ENCODE measurements around the gene GABBR2.

Gene GABBR2

DNA sequence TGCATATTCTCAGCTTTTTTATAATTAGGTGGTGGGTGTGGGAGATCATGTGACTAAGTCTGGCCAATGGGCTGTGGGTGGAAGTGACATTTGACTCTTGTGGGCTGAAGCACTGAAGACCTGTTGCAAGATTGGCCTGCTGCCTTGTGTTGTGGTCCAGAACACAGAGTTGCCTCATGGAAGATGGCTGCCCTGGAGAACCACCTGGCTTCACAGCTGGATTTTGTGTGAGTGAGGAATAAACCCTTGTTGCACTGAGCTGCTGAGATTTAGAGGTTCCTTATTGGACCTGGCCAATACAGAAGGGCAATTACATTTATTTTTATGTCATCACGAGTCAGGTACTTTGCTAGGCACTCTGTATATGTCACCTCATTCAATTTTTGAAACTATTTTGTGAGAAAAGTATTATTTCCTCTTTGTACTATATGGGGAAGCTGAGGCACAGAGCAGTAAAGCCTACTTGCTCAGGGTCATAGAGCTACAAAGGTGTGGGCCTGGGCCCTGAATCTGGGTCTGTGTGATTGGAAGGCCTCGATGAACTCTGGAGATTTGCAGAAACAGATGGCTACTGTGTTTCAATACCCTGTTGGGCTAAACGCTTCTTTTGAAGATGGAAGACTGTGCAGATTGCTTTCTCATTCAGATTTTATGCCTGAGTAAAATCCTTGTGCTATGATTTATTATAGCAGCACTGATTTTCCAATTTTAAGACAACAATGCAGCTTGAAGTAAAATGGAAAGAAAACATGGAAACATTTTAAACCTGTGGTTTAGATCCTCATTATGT, 382.1 kb downstream of the GABBR2 start:
- H3K27me3 ChIP-seq (ENCODE audit: control insufficient read depth, insufficient read depth, low read length), result no peaks in the 10 kb centered on the region
- no CpG with 5 or more reads among the region's 3 CpGs for WGBS (ENCODE audit: insufficient coverage, insufficient read length)
- no peak for DNase-seq (ENCODE audit: low read depth, low spot score)

DNA sequence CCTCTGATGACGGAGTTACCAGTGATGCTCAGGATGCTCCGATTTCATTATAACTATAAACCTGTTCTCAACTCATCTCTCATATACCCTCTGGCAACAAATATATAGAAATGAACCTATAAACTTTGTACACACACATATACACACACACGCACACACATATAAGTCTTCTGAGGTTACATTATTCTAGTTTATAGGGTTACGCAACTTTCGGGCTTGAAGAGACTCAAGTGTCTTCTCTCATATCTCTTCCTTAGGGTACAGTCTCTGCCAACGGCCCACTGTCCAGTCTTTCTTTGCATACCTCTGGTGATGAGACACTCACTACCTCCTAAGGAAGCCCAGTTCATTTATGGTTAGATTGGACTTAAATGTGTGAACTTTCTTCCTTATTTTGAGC, 383.9 kb downstream of the GABBR2 start:
- H3K4me3 ChIP-seq (ENCODE audit: low read length), result no peak overlapping the region
- no peaks in the 10 kb centered on the region for H3K4me1 ChIP-seq (ENCODE audit: control insufficient read depth, insufficient read depth, low read length)
- no peak overlapping the region for H3K27ac ChIP-seq (ENCODE audit: low read length)
- H3K36me3 ChIP-seq (ENCODE audit: control insufficient read depth, insufficient read depth, low read length), result no peaks in the 10 kb centered on the region
- WGBS (ENCODE audit: insufficient coverage, insufficient read length), result no CpG with 5 or more reads among the region's 6 CpGs
- DNase-seq (ENCODE audit: low read depth, low spot score), result no peak
- no peaks in the 10 kb centered on the region for H3K9me3 ChIP-seq (ENCODE audit: control insufficient read depth, insufficient read depth, low read length)
- H3K27me3 ChIP-seq (ENCODE audit: control insufficient read depth, insufficient read depth, low read length), result no peaks in the 10 kb centered on the region

More for the DNA sequence above, 382.1 kb downstream of the GABBR2 start:
- Histone ChIP-seq H3K9me3 (ENCODE audit: control insufficient read depth, insufficient read depth, low read length) (no peaks in the 10 kb centered on the region), H3K36me3 (ENCODE audit: control insufficient read depth, insufficient read depth, low read length) (no peaks in the 10 kb centered on the region), H3K27ac (ENCODE audit: low read length) (no peak overlapping the region), H3K4me3 (ENCODE audit: low read length) (no peak overlapping the region), H3K4me1 (ENCODE audit: control insufficient read depth, insufficient read depth, low read length) (no peaks in the 10 kb centered on the region)

DNA sequence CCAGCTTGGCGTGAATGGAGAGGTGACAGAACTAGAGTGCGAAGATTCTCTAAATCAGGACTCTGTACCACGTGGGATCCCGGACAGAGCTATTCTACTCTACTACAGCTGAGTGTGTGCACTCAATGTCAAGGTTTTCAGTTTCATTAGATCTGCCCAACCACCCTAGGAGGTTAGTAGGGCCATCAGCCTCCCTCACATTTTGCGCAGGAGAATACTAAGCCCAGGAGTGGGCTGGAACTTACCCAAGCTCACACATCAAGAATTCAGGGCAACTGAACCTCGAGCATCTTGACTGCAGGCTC, 385.0 kb downstream of the GABBR2 start:
- H3K36me3 ChIP-seq (ENCODE audit: control insufficient read depth, insufficient read depth, low read length), result no peaks in the 10 kb centered on the region
- no peaks in the 10 kb centered on the region for H3K4me1 ChIP-seq (ENCODE audit: control insufficient read depth, insufficient read depth, low read length)
- no peak for DNase-seq (ENCODE audit: low read depth, low spot score)
- H3K4me3 ChIP-seq (ENCODE audit: low read length), result no peak overlapping the region
- no peaks in the 10 kb centered on the region for H3K27me3 ChIP-seq (ENCODE audit: control insufficient read depth, insufficient read depth, low read length)
- no peak overlapping the region for H3K27ac ChIP-seq (ENCODE audit: low read length)
- WGBS (ENCODE audit: insufficient coverage, insufficient read length), result no CpG with 5 or more reads among the region's 6 CpGs
- H3K9me3 ChIP-seq (ENCODE audit: control insufficient read depth, insufficient read depth, low read length), result no peaks in the 10 kb centered on the region

DNA sequence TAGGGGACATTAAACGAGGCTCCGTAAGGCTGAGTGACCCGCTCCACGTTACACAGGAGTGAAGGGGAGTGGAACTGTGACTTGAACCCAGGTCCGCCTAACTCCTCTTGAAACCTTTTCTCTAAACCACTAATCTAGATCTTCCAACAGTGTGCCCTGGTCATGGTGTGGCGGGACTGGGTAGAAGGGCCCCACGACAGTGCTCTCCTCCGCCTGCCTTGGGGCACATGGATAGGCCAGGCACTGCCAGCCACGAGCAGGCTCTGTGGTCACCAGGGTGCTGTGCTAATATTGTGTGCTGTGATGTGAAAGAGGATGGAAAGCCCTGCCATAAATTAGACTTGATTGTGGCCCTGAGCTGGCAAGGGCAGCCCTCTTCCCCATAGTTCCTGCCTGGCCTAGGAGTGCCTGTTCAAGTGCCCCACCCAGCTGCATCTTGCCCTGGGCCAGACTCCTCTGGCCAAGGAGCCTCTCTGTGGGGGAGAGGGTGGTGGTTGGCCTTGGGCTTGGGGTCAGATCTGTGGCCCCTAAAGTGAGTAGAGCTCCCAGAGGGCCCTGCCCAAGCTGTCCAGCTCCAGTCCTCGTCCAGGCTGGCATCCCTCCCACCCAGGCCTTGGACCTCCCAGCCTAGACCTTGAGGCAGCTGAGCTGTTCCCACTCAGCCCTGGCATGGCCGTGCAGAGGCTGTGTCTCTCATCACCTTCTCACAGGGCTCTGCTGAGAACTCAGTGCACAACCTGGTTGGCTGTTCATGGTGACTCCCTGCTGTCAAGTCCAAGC, 385.5 kb downstream of the GABBR2 start:
- Histone ChIP-seq H3K4me3 (ENCODE audit: low read length) (no peak overlapping the region), H3K27ac (ENCODE audit: low read length) (no peak overlapping the region), H3K9me3 (ENCODE audit: control insufficient read depth, insufficient read depth, low read length) (no peaks in the 10 kb centered on the region), H3K4me1 (ENCODE audit: control insufficient read depth, insufficient read depth, low read length) (no peaks in the 10 kb centered on the region), H3K36me3 (ENCODE audit: control insufficient read depth, insufficient read depth, low read length) (no peaks in the 10 kb centered on the region), H3K27me3 (ENCODE audit: control insufficient read depth, insufficient read depth, low read length) (no peaks in the 10 kb centered on the region)
- WGBS (ENCODE audit: insufficient coverage, insufficient read length), result no CpG with 5 or more reads among the region's 11 CpGs
- DNase-seq (ENCODE audit: low read depth, low spot score), result no peak

DNA sequence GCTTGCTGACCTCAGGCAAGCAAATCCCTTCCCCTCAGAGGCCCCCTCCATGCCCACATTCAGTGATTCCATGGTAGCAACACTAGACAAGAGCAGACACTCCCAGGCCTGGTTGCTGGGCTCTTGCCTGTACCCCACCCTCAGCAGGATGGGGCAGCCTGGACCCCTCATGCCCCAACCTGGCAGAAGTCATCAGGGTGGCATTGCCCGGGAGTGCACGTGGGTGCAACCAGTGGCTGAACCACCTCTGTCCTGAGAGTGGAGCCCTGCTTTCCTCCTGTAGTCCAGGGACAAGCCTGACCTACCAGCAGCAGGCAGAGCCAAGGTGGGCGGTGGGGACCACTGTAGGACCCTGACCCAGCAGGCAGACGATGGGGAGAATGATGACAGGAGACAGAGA, 387.5 kb downstream of the GABBR2 start:
- no peak overlapping the region for H3K27ac ChIP-seq (ENCODE audit: low read length)
- no peaks in the 10 kb centered on the region for H3K9me3 ChIP-seq (ENCODE audit: control insufficient read depth, insufficient read depth, low read length)
- H3K4me1 ChIP-seq (ENCODE audit: control insufficient read depth, insufficient read depth, low read length), result no peaks in the 10 kb centered on the region
- no peak for DNase-seq (ENCODE audit: low read depth, low spot score)
- no peak overlapping the region for H3K4me3 ChIP-seq (ENCODE audit: low read length)
- WGBS (ENCODE audit: insufficient coverage, insufficient read length), result no CpG with 5 or more reads among the region's 4 CpGs
- no peaks in the 10 kb centered on the region for H3K27me3 ChIP-seq (ENCODE audit: control insufficient read depth, insufficient read depth, low read length)
- no peaks in the 10 kb centered on the region for H3K36me3 ChIP-seq (ENCODE audit: control insufficient read depth, insufficient read depth, low read length)

DNA sequence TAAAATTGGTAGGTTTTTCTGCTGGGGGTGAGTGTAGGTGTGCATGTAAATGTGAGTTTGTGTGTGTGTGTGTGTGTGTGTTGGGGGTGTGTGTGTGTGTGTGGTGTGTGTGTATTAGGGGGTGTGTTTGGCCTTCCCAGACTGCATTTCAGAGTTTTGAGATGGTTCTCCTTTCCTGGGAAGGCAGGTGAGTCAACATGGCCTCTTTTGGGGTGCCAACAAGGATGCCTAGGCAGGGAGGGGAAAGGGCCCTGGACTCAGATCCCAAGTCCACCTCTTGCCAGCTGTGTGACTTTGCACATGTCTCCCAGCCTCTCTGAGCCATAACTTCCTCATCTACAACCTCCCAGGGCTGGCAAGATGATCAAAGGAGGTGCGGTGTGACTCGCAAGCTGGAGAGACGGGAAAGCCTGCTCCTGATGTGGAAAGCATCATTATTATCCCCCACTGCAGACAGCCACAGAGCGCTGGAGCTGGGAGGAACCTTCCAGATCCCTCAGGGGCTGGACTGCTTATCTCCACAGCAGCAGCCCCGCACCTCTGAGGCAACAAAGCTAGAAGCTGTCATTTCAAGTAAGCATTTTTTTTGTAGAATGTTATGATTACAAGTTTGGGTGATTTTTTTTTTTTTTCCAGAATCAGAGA, 389.8 kb downstream of the GABBR2 start:
- no peaks in the 10 kb centered on the region for H3K9me3 ChIP-seq (ENCODE audit: control insufficient read depth, insufficient read depth, low read length)
- H3K4me3 ChIP-seq (ENCODE audit: low read length), result no peak overlapping the region
- no CpG with 5 or more reads among the region's 5 CpGs for WGBS (ENCODE audit: insufficient coverage, insufficient read length)
- no peaks in the 10 kb centered on the region for H3K27me3 ChIP-seq (ENCODE audit: control insufficient read depth, insufficient read depth, low read length)
- no peak overlapping the region for H3K27ac ChIP-seq (ENCODE audit: low read length)
- DNase-seq (ENCODE audit: low read depth, low spot score), result no peak
- H3K4me1 ChIP-seq (ENCODE audit: control insufficient read depth, insufficient read depth, low read length), result peaks cover 3% of the 10 kb centered on the region; the same call in 1 of the 2 replicates
- H3K36me3 ChIP-seq (ENCODE audit: control insufficient read depth, insufficient read depth, low read length), result no peaks in the 10 kb centered on the region

DNA sequence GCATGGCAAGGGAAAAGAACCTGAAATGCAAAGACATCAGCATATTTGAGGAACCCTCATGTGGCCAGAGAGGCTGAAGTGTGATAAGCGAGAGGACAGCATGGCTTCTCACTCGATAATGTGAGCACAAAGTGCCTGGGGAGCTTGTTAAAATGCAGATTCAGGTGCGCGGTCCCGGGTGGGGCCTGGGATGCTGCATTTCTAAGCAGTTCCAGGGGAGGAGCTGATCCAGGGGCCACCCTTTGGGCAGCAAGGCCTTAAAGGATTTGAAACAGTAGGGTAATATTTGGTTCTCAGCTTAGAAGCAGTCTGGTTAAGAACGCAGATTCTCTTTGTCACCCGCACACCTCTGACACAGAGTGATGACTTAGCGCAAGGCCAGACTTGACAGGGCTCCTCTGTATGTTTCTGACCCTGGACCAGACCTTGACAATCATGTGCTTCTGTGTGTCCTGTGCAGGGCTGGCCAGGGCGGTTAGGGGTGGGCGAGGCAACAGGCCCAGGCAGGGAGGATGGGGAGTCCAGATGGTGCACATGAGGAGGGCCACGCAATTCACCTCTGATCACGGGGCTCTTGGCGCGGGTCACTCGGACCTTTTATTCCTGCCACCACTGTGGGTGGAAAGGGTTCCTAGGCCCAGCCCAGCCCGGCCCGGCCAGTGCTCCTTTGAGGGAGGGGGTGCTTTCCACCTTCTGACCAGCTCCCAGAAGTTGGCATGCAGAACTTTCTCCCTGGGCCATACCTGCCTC, 390.5 kb downstream of the GABBR2 start:
- no peak for DNase-seq (ENCODE audit: low read depth, low spot score)
- Histone ChIP-seq H3K27ac (ENCODE audit: low read length) (no peak overlapping the region), H3K36me3 (ENCODE audit: control insufficient read depth, insufficient read depth, low read length) (no peaks in the 10 kb centered on the region), H3K27me3 (ENCODE audit: control insufficient read depth, insufficient read depth, low read length) (no peaks in the 10 kb centered on the region), H3K4me1 (ENCODE audit: control insufficient read depth, insufficient read depth, low read length) (peaks cover 3% of the 10 kb centered on the region; the same call in 1 of the 2 replicates), H3K4me3 (ENCODE audit: low read length) (no peak overlapping the region), H3K9me3 (ENCODE audit: control insufficient read depth, insufficient read depth, low read length) (no peaks in the 10 kb centered on the region)
- WGBS (ENCODE audit: insufficient coverage, insufficient read length), result no CpG with 5 or more reads among the region's 17 CpGs

DNA sequence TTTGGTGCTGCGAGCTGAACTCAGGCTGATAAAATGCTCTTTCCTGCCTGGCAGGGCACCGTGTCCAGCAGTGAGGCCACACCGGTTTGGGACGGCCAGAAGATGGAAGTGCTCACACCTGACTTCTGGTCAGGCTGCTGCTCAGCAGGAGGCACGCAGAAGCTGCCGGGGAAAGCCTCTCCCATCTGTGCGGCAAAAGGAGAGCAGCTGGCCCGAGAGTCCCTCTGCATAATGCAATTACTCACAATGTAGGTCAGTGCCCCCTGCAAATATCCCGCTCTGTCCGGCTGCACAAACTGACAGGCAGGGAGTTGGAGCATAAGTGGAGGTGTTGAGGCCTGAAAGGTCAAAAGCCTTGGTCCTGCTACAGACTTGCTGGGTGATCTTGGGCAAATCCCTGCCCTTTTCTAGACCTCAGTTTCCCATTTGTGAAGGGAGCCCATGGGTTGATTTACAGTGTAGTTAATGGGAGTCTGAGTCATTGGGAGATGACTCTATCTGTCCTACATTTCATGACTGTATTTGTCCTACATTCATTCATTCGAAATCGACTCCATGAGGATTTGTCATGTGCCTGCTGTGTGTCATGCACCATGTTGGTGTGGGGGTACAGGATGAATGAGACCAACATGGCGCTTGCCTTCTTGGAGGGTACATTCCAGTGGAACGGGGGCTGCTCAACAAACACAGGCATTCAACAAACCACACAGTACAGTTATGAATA, 391.4 kb downstream of the GABBR2 start:
- Histone ChIP-seq H3K27me3 (ENCODE audit: control insufficient read depth, insufficient read depth, low read length) (no peaks in the 10 kb centered on the region), H3K36me3 (ENCODE audit: control insufficient read depth, insufficient read depth, low read length) (no peaks in the 10 kb centered on the region), H3K27ac (ENCODE audit: low read length) (no peak overlapping the region), H3K4me1 (ENCODE audit: control insufficient read depth, insufficient read depth, low read length) (peaks cover 3% of the 10 kb centered on the region; the same call in 1 of the 2 replicates), H3K4me3 (ENCODE audit: low read length) (no peak overlapping the region), H3K9me3 (ENCODE audit: control insufficient read depth, insufficient read depth, low read length) (no peaks in the 10 kb centered on the region)
- no CpG with 5 or more reads among the region's 14 CpGs for WGBS (ENCODE audit: insufficient coverage, insufficient read length)
- no peak for DNase-seq (ENCODE audit: low read depth, low spot score)

DNA sequence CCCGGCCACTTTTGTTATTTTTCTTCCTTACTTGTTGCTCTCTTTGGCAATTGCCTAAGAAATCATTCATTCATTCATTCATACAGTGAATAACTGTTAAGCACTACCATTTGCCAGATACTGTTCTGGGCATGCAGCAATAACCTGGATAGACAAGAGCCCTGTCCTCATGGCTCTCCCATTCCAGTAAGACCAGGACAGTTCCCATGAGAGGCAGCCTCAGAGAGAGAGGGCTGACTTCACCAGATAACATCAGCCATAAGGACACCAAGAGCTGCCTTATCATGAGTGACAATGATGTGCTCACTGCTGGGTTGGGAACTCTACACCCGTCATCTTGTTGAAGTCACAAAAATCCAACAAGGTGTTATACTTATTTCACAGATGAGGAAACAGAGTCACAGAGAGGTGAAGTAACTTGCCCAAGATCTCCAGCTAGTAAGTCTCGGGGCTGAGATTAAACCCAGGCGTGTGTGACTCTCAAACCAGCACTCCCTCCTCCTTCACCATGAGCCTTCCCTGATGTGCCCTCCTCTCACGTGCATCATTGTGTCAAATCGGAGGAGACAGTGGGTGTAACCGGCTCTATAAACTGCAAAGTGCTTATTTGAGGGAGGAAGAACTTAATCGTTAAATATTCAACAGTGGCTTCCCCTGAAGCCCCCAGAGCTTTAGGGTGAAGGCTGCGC, 392.1 kb downstream of the GABBR2 start:
- H3K4me1 ChIP-seq (ENCODE audit: control insufficient read depth, insufficient read depth, low read length), result peaks cover 3% of the 10 kb centered on the region; the same call in 1 of the 2 replicates
- no peaks in the 10 kb centered on the region for H3K36me3 ChIP-seq (ENCODE audit: control insufficient read depth, insufficient read depth, low read length)
- no peak overlapping the region for H3K27ac ChIP-seq (ENCODE audit: low read length)
- no CpG with 5 or more reads among the region's 9 CpGs for WGBS (ENCODE audit: insufficient coverage, insufficient read length)
- DNase-seq (ENCODE audit: low read depth, low spot score), result no peak
- H3K27me3 ChIP-seq (ENCODE audit: control insufficient read depth, insufficient read depth, low read length), result no peaks in the 10 kb centered on the region
- no peak overlapping the region for H3K4me3 ChIP-seq (ENCODE audit: low read length)
- no peaks in the 10 kb centered on the region for H3K9me3 ChIP-seq (ENCODE audit: control insufficient read depth, insufficient read depth, low read length)
